Measurements from ENCODE around the gene ASB2. TPM values are rescaled to one million over a fixed set of nuclear protein-coding genes. Genes with fewer than 3 reads are reported as not detected.

ASB2 gene
- total RNA-seq, 1 experiment from 2014 or later: not detected

GRCh38 chr14:93923626-93924025, 52.7 kb downstream of the ASB2 start:
- Mint-ChIP-seq H3K4me3 (ENCODE audit: unreplicated experiment) (no peak overlapping the region), H3K4me1 (ENCODE audit: low read depth, unreplicated experiment) (no peaks in the 10 kb centered on the region), H3K27me3 (ENCODE audit: insufficient read depth, unreplicated experiment) (peaks cover 3% of the 10 kb centered on the region), H3K9me3 (ENCODE audit: unreplicated experiment) (peaks cover 10% of the 10 kb centered on the region), H3K36me3 (ENCODE audit: insufficient read depth, unreplicated experiment) (no peaks in the 10 kb centered on the region), H3K27ac (ENCODE audit: unreplicated experiment) (no peak overlapping the region)
- Histone ChIP-seq H3K4me3 (ENCODE audit: low read depth, low read length) (no peak overlapping the region), H3K9me3 (0 out of 2 replicates have a peak, but pooled peaks cover 4% of the 10 kb centered on the region), H3K36me3 (ENCODE audit: control insufficient read depth, insufficient read depth, low read length) (no peaks in the 10 kb centered on the region), H3K27me3 (replicated peaks; ENCODE audit: control insufficient read depth, insufficient read depth, low read length) (no peaks in the 10 kb centered on the region), H3K4me1 (no peaks in the 10 kb centered on the region)
- no TSS peak for BruUV-seq (replicated peaks)
- intact Hi-C loops (cut with micrococcal nuclease; ENCODE audit: unreplicated experiment): no loop called here
- POLR2A ChIA-PET: no interaction called here
- TF ChIP-seq CTCF (IDR thresholded peaks at IDR 0.05; ENCODE audit: insufficient read depth in 1 of 2, low read depth in 1 of 2, low read length in 1 of 2, severe bottlenecking in 1 of 2, unreplicated experiment in 1 of 2): no peak
- no peak for DNase-seq
- CTCF ChIA-PET: no interaction called here

GRCh38 chr14:93921001-93921806, 55.2 kb downstream of the ASB2 start:
- no peaks in the 10 kb centered on the region for H3K36me3 ChIP-seq (ENCODE audit: control insufficient read depth, insufficient read depth, low read length)
- Mint-ChIP-seq H3K4me1 (ENCODE audit: low read depth, unreplicated experiment) (no peaks in the 10 kb centered on the region), H3K27ac (ENCODE audit: unreplicated experiment) (no peak overlapping the region), H3K27me3 (ENCODE audit: insufficient read depth, unreplicated experiment) (peaks cover 3% of the 10 kb centered on the region), H3K4me3 (ENCODE audit: unreplicated experiment) (no peak overlapping the region), H3K36me3 (ENCODE audit: insufficient read depth, unreplicated experiment) (no peaks in the 10 kb centered on the region), H3K9me3 (ENCODE audit: unreplicated experiment) (peaks cover 10% of the 10 kb centered on the region)
- CTCF ChIA-PET: no interaction called here
- intact Hi-C loops (cut with micrococcal nuclease; ENCODE audit: unreplicated experiment): no loop called here
- POLR2A ChIA-PET: no interaction called here
- no peaks in the 10 kb centered on the region for H3K27me3 ChIP-seq (replicated peaks; ENCODE audit: control insufficient read depth, insufficient read depth, low read length)
- H3K4me3 ChIP-seq (ENCODE audit: low read depth, low read length): no peak overlapping the region
- 0 out of 2 replicates have a peak, but pooled peaks cover 4% of the 10 kb centered on the region for H3K9me3 ChIP-seq
- no peak for DNase-seq
- no TSS peak for BruUV-seq (replicated peaks)
- TF ChIP-seq CTCF (IDR thresholded peaks at IDR 0.05; ENCODE audit: insufficient read depth in 1 of 2, low read depth in 1 of 2, low read length in 1 of 2, severe bottlenecking in 1 of 2, unreplicated experiment in 1 of 2): no peak
- no peaks in the 10 kb centered on the region for H3K4me1 ChIP-seq

GRCh38 chr14:93917141-93917540, 59.2 kb downstream of the ASB2 start:
- H3K9me3 Mint-ChIP-seq (ENCODE audit: unreplicated experiment): peaks cover 19% of the 10 kb centered on the region
- no peaks in the 10 kb centered on the region for H3K36me3 ChIP-seq (ENCODE audit: control insufficient read depth, insufficient read depth, low read length)
- H3K9me3 ChIP-seq: 0 out of 2 replicates have a peak, but pooled peaks cover 4% of the 10 kb centered on the region
- no peaks in the 10 kb centered on the region for H3K36me3 Mint-ChIP-seq (ENCODE audit: insufficient read depth, unreplicated experiment)
- H3K4me1 ChIP-seq: no peaks in the 10 kb centered on the region
- no peaks in the 10 kb centered on the region for H3K27me3 ChIP-seq (replicated peaks; ENCODE audit: control insufficient read depth, insufficient read depth, low read length)
- no peak for TF ChIP-seq CTCF (IDR thresholded peaks at IDR 0.05; ENCODE audit: insufficient read depth in 1 of 2, low read depth in 1 of 2, low read length in 1 of 2, severe bottlenecking in 1 of 2, unreplicated experiment in 1 of 2)
- BruUV-seq (replicated peaks): no TSS peak
- H3K4me3 Mint-ChIP-seq (ENCODE audit: unreplicated experiment): no peak overlapping the region
- POLR2A ChIA-PET: no interaction called here
- no peaks in the 10 kb centered on the region for H3K4me1 Mint-ChIP-seq (ENCODE audit: low read depth, unreplicated experiment)
- no peak for DNase-seq
- CTCF ChIA-PET: no interaction called here
- H3K27me3 Mint-ChIP-seq (ENCODE audit: insufficient read depth, unreplicated experiment): peaks cover 6% of the 10 kb centered on the region
- no peak overlapping the region for H3K27ac Mint-ChIP-seq (ENCODE audit: unreplicated experiment)
- no peak overlapping the region for H3K4me3 ChIP-seq (ENCODE audit: low read depth, low read length)
- intact Hi-C loops (cut with micrococcal nuclease; ENCODE audit: unreplicated experiment): no loop called here
